SK-N-SH treated with all-trans-retinoic acid at 6 μM for 48 hours (cell line): Measurements from ENCODE around the gene CACNA1A.

Source experiments
- RARB ChIP-seq: fragments of 250-450 bp; sonication (Bioruptor Pico); IDR thresholded peaks from 2 replicates; pipeline ENCODE4 v1.8.0; 2021; ENCODE audit warnings: mild to moderate bottlenecking, moderate library complexity
- ZNF70 ChIP-seq: fragments of 450-650 bp; formaldehyde crosslinking; IDR thresholded peaks from 2 replicates; pipeline ENCODE4 v1.5.0; 2020; ENCODE audit warnings: mild to moderate bottlenecking, moderate library complexity
- TF ChIP-seq, protein P1 (sequence below): fragments of 250-450 bp; sonication (Bioruptor Pico); IDR thresholded peaks from 2 replicates; pipeline ENCODE4 v1.5.0; 2020; ENCODE audit warnings: mild to moderate bottlenecking, moderate library complexity

DNA sequence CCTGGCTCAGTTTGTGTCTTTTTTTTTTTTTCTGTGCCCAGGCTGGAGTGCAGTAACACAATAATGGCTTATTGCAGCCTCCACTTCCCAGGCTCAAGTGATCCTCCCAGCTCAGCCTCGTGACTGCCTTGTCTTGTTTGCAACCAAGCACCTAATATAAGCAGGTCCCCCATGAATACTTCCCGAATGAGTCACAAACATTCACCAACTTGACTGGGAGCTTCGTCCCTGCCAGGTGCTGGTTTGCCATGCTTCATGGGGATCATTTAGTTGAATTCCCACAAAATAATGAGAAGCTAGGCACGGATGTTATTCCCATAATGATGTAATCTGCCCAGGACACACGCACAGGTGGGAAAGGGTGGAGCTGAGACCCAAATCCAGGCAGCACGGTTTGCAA, 176.5 kb downstream of the CACNA1A start:
- TF ChIP-seq ZNF70 (CRISPR knock-in tag) (no peak), RARB (CRISPR knock-in tag) (no peak)
- TF ChIP-seq, protein P1, sequence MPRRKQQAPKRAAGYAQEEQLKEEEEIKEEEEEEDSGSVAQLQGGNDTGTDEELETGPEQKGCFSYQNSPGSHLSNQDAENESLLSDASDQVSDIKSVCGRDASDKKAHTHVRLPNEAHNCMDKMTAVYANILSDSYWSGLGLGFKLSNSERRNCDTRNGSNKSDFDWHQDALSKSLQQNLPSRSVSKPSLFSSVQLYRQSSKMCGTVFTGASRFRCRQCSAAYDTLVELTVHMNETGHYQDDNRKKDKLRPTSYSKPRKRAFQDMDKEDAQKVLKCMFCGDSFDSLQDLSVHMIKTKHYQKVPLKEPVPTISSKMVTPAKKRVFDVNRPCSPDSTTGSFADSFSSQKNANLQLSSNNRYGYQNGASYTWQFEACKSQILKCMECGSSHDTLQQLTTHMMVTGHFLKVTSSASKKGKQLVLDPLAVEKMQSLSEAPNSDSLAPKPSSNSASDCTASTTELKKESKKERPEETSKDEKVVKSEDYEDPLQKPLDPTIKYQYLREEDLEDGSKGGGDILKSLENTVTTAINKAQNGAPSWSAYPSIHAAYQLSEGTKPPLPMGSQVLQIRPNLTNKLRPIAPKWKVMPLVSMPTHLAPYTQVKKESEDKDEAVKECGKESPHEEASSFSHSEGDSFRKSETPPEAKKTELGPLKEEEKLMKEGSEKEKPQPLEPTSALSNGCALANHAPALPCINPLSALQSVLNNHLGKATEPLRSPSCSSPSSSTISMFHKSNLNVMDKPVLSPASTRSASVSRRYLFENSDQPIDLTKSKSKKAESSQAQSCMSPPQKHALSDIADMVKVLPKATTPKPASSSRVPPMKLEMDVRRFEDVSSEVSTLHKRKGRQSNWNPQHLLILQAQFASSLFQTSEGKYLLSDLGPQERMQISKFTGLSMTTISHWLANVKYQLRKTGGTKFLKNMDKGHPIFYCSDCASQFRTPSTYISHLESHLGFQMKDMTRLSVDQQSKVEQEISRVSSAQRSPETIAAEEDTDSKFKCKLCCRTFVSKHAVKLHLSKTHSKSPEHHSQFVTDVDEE: no peak
